Fibroblast of lung (primary cell): ENCODE results near the gene GSTT4. TPM values are rescaled to one million over a fixed set of nuclear protein-coding genes. Genes with fewer than 3 reads are reported as not detected.

ENCODE experiments used
- DNase-seq, 2 donors: peaks; one replicate each; pipeline versions ENCODE4 v3.0.0 to v3.0.0-alpha.2; 2010; ENCODE audit warnings: low read depth in 2 of 2
- H2AFZ ChIP-seq: 2 replicates; pipeline ENCODE4 v1.5.1; 2012; ENCODE audit warnings: low read length, control low read depth, inconsistent platforms
- H3K27ac ChIP-seq: 2 replicates; pipeline ENCODE4 v1.5.1; 2011; ENCODE audit warnings: low read length, control low read depth; ENCODE audit not compliant: insufficient read depth
- H3K27me3 ChIP-seq: 2 replicates; pipeline ENCODE4 v1.5.1; 2011; ENCODE audit warnings: mild to moderate bottlenecking, low read length; ENCODE audit not compliant: control insufficient read depth, insufficient read depth
- H3K36me3 ChIP-seq: 2 replicates; pipeline ENCODE4 v1.5.1; 2011; ENCODE audit warnings: low read length; ENCODE audit not compliant: control insufficient read depth, insufficient read depth
- H3K4me1 ChIP-seq: 2 replicates; pipeline ENCODE4 v1.5.1; 2011; ENCODE audit warnings: low read length; ENCODE audit not compliant: control insufficient read depth, insufficient read depth; ENCODE audit errors: extremely low read depth
- H3K4me2 ChIP-seq: 2 replicates; pipeline ENCODE4 v1.5.1; 2011; ENCODE audit warnings: low read length, control low read depth; ENCODE audit not compliant: insufficient read depth; ENCODE audit errors: extremely low read depth
- H3K4me3 ChIP-seq, 4 experiments: fragments of 200-600 bp in 1 of 4; sonication (generic) in 1 of 4; replicated peaks in 1 of 4; 2 replicates each; pipeline ENCODE4 v1.5.1; 2011 to 2016; ENCODE audit warnings: low read length in 4 of 4, low read depth in 3 of 4, mild to moderate bottlenecking in 3 of 4, control low read depth in 2 of 4, inconsistent platforms in 1 of 4, mixed read lengths in 1 of 4; ENCODE audit not compliant: insufficient read depth in 1 of 4; ENCODE audit errors: control extremely low read depth in 1 of 4
- H3K79me2 ChIP-seq: 2 replicates; pipeline ENCODE4 v1.5.1; 2012; ENCODE audit warnings: mild to moderate bottlenecking, low read length, inconsistent platforms; ENCODE audit not compliant: control insufficient read depth, insufficient read depth
- H3K9ac ChIP-seq: 2 replicates; pipeline ENCODE4 v1.5.1; 2011; ENCODE audit warnings: mild to moderate bottlenecking, low read length, control low read depth; ENCODE audit not compliant: insufficient read depth
- H3K9me3 ChIP-seq: 2 replicates; pipeline ENCODE4 v1.5.1; 2012; ENCODE audit warnings: low read depth, low read length; ENCODE audit not compliant: control insufficient read depth, insufficient read depth
- H4K20me1 ChIP-seq: 2 replicates; pipeline ENCODE4 v1.5.1; 2011; ENCODE audit warnings: low read length; ENCODE audit not compliant: control insufficient read depth, insufficient read depth; ENCODE audit errors: extremely low read depth
- CTCF ChIP-seq, 2 donors: IDR thresholded peaks in 1 of 2; conservative IDR thresholded peaks in 1 of 2; 1 replicate in 1 of 2; 2 replicates in 1 of 2; pipeline ENCODE4 v1.5.1; 2011 to 2012; ENCODE audit warnings: low read length in 2 of 2, control low read depth in 1 of 2, inconsistent platforms in 1 of 2, low read depth in 1 of 2, mild to moderate bottlenecking in 1 of 2
- EZH2 ChIP-seq: IDR thresholded peaks from 2 replicates; pipeline ENCODE4 v1.5.1; 2012; ENCODE audit warnings: low read length, control low read depth, mild to moderate bottlenecking; ENCODE audit errors: missing control alignments
- polyA plus RNA-seq, 2 donors: library from polyadenylated mRNA; depleted of rRNA in 1 of 2; stranded (reverse) in 1 of 2; unstranded in 1 of 2; fragments of >200 nt; gene quantifications; 2 replicates each; pipeline ENCODE4 v1.2.1, GENCODE V29; 2011 to 2012; ENCODE audit warnings: missing spikeins in 1 of 2
- total RNA-seq: library from RNA; depleted of rRNA; stranded (reverse); fragments of >200 nt; gene quantifications from 2 replicates; pipeline ENCODE4 v1.2.1, GENCODE V29; 2014

The GSTT4 gene
- total and polyA plus RNA-seq, 2 donors (not counting 1 experiment from before 2014, with no cell fraction given), result not detected

GRCh38 chr22:24021304-24021703, 16.1 kb upstream of the GSTT4 start:
- no peak for TF ChIP-seq CTCF (conservative IDR thresholded peaks at IDR 0.05 in 1 of 2, IDR thresholded peaks at IDR 0.05 in 1 of 2; ENCODE audit: low read depth in 1 of 2, low read length in 2 of 2)
- TF ChIP-seq EZH2, result no peak
- H3K4me2 ChIP-seq, result no peak overlapping the region
- H2AFZ ChIP-seq, result no peak overlapping the region
- H3K4me3 ChIP-seq, result no peak overlapping the region
- no peaks in the 10 kb centered on the region for H4K20me1 ChIP-seq
- peaks cover 12% of the 10 kb centered on the region for H3K79me2 ChIP-seq
- DNase-seq, result no peak
- H3K27ac ChIP-seq, result no peak overlapping the region
- no peaks in the 10 kb centered on the region for H3K36me3 ChIP-seq
- H3K9ac ChIP-seq, result no peak overlapping the region
- no peaks in the 10 kb centered on the region for H3K4me1 ChIP-seq
- no peaks in the 10 kb centered on the region for H3K27me3 ChIP-seq
- no peaks in the 10 kb centered on the region for H3K9me3 ChIP-seq

- H3K27ac ChIP-seq, result no peak overlapping the region
These were observed 10.9 kb upstream of the GSTT4 start for GRCh38 chr22:24016156-24016555.

GRCh38 chr22:24011735-24012068, 6.4 kb upstream of the GSTT4 start:
- H3K27me3 ChIP-seq, result no peaks in the 10 kb centered on the region
- no peaks in the 10 kb centered on the region for H3K9me3 ChIP-seq
- TF ChIP-seq EZH2, result no peak
- no peak for TF ChIP-seq CTCF (conservative IDR thresholded peaks at IDR 0.05 in 1 of 2, IDR thresholded peaks at IDR 0.05 in 1 of 2; ENCODE audit: low read depth in 1 of 2, low read length in 2 of 2)
- H3K4me1 ChIP-seq, result no peaks in the 10 kb centered on the region
- no peaks in the 10 kb centered on the region for H4K20me1 ChIP-seq
- H3K4me2 ChIP-seq, result peak overlapping the region; percentile 99
- peak overlapping the region; percentile 77 for H2AFZ ChIP-seq
- peak overlapping the region; percentile 91 to 99 (median 96) for H3K4me3 ChIP-seq
- H3K9ac ChIP-seq, result peak overlapping the region; percentile 83
- peak overlapping the region; percentile 85 for H3K27ac ChIP-seq
- H3K36me3 ChIP-seq, result no peaks in the 10 kb centered on the region
- peak in 1 of 2 donors; percentile 25 for DNase-seq
- peaks cover 31% of the 10 kb centered on the region for H3K79me2 ChIP-seq

More at GRCh38 chr22:24016156-24016555, 10.9 kb upstream of the GSTT4 start:
- no peak overlapping the region for H2AFZ ChIP-seq
- H3K9ac ChIP-seq, result no peak overlapping the region
- H3K79me2 ChIP-seq, result peaks cover 37% of the 10 kb centered on the region
- no peak for DNase-seq
- no peak overlapping the region for H3K4me3 ChIP-seq
- no peak overlapping the region for H3K4me2 ChIP-seq
- H3K36me3 ChIP-seq, result no peaks in the 10 kb centered on the region
- TF ChIP-seq EZH2, result no peak
- H3K4me1 ChIP-seq, result no peaks in the 10 kb centered on the region
- no peaks in the 10 kb centered on the region for H4K20me1 ChIP-seq
- H3K9me3 ChIP-seq, result no peaks in the 10 kb centered on the region
- H3K27me3 ChIP-seq, result no peaks in the 10 kb centered on the region
